Caco-2 (cell line): ENCODE data around the gene CBX7. TPM values are rescaled to one million over a fixed set of nuclear protein-coding genes. Genes with fewer than 3 reads are reported as not detected.

Experiments used
- BruUV-seq: library from RNA; stranded (reverse); fragments of 400-500 nt; replicated peaks from 2 replicates; lab custom pipeline; 2021; lab: Mats Ljungman, UMichigan
- CTCF ChIA-PET: fragments of 300-600 bp; sonication (Branson Sonifier 250); formaldehyde crosslinking; loops from one replicate; lab custom pipeline; 2022; ENCODE audit warnings: antibody characterized with exemption; lab: Charles Lee
- POLR2A ChIA-PET: fragments of 300-600 bp; sonication (Branson Sonifier 250); formaldehyde crosslinking; loops from one replicate; lab custom pipeline; 2022; ENCODE audit warnings: antibody characterized with exemption; lab: Charles Lee
- DNase-seq, 2 experiments: peaks; one replicate each; pipeline versions ENCODE4 v3.0.0 to v3.0.0-alpha.2; 2020 to 2022
- H3K27me3 ChIP-seq: replicated peaks from 2 replicates; pipeline ENCODE4 v1.6.0; 2011; ENCODE audit warnings: low read length; ENCODE audit not compliant: control insufficient read depth, insufficient read depth
- H3K36me3 ChIP-seq: 2 replicates; pipeline ENCODE4 v1.5.1; 2011; ENCODE audit warnings: low read length; ENCODE audit not compliant: control insufficient read depth, insufficient read depth
- H3K4me1 ChIP-seq: fragments of 250-450 bp; sonication (Bioruptor Pico); 2 replicates; pipeline ENCODE4 v1.5.1; 2020; ENCODE audit warnings: mild to moderate bottlenecking
- H3K4me3 ChIP-seq: 2 replicates; pipeline ENCODE4 v1.5.1; 2011; ENCODE audit warnings: low read depth, mild to moderate bottlenecking, control low read depth, low read length
- H3K9me3 ChIP-seq: fragments of 250-450 bp; sonication (Bioruptor Pico); 2 replicates; pipeline ENCODE4 v1.5.1; 2020; ENCODE audit warnings: mild to moderate bottlenecking, moderate library complexity
- H3K27ac Mint-ChIP-seq: one replicate; pipeline ENCODE4 v1.8.0; 2022; ENCODE audit warnings: mixed read lengths; ENCODE audit not compliant: unreplicated experiment
- H3K27me3 Mint-ChIP-seq: one replicate; pipeline ENCODE4 v1.8.0; 2022; ENCODE audit warnings: mixed read lengths; ENCODE audit not compliant: insufficient read depth, unreplicated experiment
- H3K36me3 Mint-ChIP-seq: one replicate; pipeline ENCODE4 v1.8.0; 2022; ENCODE audit warnings: mild to moderate bottlenecking, mixed read lengths; ENCODE audit not compliant: insufficient read depth, unreplicated experiment
- H3K4me1 Mint-ChIP-seq: one replicate; pipeline ENCODE4 v1.8.0; 2022; ENCODE audit warnings: low read depth, mixed read lengths; ENCODE audit not compliant: unreplicated experiment
- H3K4me3 Mint-ChIP-seq: one replicate; pipeline ENCODE4 v1.8.0; 2022; ENCODE audit warnings: mild to moderate bottlenecking, moderate library complexity, mixed read lengths; ENCODE audit not compliant: unreplicated experiment
- H3K9me3 Mint-ChIP-seq: one replicate; pipeline ENCODE4 v1.8.0; 2022; ENCODE audit warnings: mixed read lengths; ENCODE audit not compliant: unreplicated experiment
- CTCF ChIP-seq, 2 experiments: fragments of 200-600 bp in 1 of 2; IDR thresholded peaks; 1 replicate in 1 of 2; 2 replicates in 1 of 2; pipeline versions ENCODE4 v1.5.1 to v1.8.0; 2011 to 2022; ENCODE audit warnings: antibody characterized with exemption in 1 of 2, control low read depth in 1 of 2, inconsistent platforms in 1 of 2, low read depth in 1 of 2, low read length in 1 of 2, mild to moderate bottlenecking in 1 of 2, moderate library complexity in 1 of 2; ENCODE audit not compliant: insufficient read depth in 1 of 2, severe bottlenecking in 1 of 2, unreplicated experiment in 1 of 2
- intact Hi-C: fragments of 100-400 bp; cut with micrococcal nuclease; formaldehyde crosslinking; loops from one replicate; pipeline ENCODE4 v1.10.0; 2022; ENCODE audit not compliant: unreplicated experiment
- total RNA-seq: library from RNA; stranded (reverse); gene quantifications from 2 replicates; pipeline ENCODE4 v1.2.3, GENCODE V29; 2022

CBX7 gene
- total RNA-seq, 1 experiment from 2014 or later: 4.4 TPM

- POLR2A ChIA-PET: no interaction called here
- BruUV-seq: no TSS peak
- no peaks in the 10 kb centered on the region for H3K36me3 ChIP-seq
- H3K9me3 Mint-ChIP-seq: no peaks in the 10 kb centered on the region
- H3K9me3 ChIP-seq: no peaks in the 10 kb centered on the region
- H3K27ac Mint-ChIP-seq: no peak overlapping the region
- H3K27me3 ChIP-seq: no peaks in the 10 kb centered on the region
- H3K4me1 ChIP-seq: no peaks in the 10 kb centered on the region
- CTCF ChIA-PET: no interaction called here
- H3K27me3 Mint-ChIP-seq: no peaks in the 10 kb centered on the region
- intact Hi-C loops: no loop called here
- DNase-seq: no peak
- H3K4me3 ChIP-seq: no peak overlapping the region
- TF ChIP-seq CTCF (IDR thresholded peaks at IDR 0.05; ENCODE audit: insufficient read depth in 1 of 2, low read depth in 1 of 2, low read length in 1 of 2, severe bottlenecking in 1 of 2, unreplicated experiment in 1 of 2): no peak
- H3K4me1 Mint-ChIP-seq: peaks cover 7% of the 10 kb centered on the region
- no peak overlapping the region for H3K4me3 Mint-ChIP-seq
- no peaks in the 10 kb centered on the region for H3K36me3 Mint-ChIP-seq
Measured at GRCh38 chr22:39088685-39089032, 63.8 kb downstream of the CBX7 start.

- no peak overlapping the region for H3K4me3 ChIP-seq
- no peak overlapping the region for H3K4me3 Mint-ChIP-seq
- no peaks in the 10 kb centered on the region for H3K36me3 Mint-ChIP-seq
- no peaks in the 10 kb centered on the region for H3K27me3 ChIP-seq
- no peaks in the 10 kb centered on the region for H3K27me3 Mint-ChIP-seq
- BruUV-seq: no TSS peak
- peaks cover 7% of the 10 kb centered on the region for H3K4me1 Mint-ChIP-seq
- DNase-seq: no peak
- POLR2A ChIA-PET: interaction anchor here (0.6 to 0.7 kb wide), 2 partner anchors 68 to 167 kb away, joined by 3 read pairs; no protein-coding TSS in a partner anchor
- TF ChIP-seq CTCF (IDR thresholded peaks at IDR 0.05; ENCODE audit: insufficient read depth in 1 of 2, low read depth in 1 of 2, low read length in 1 of 2, severe bottlenecking in 1 of 2, unreplicated experiment in 1 of 2): no peak
- intact Hi-C loops: no loop called here
- no peaks in the 10 kb centered on the region for H3K9me3 Mint-ChIP-seq
- no peaks in the 10 kb centered on the region for H3K4me1 ChIP-seq
- CTCF ChIA-PET: no interaction called here
- no peak overlapping the region for H3K27ac Mint-ChIP-seq
- no peaks in the 10 kb centered on the region for H3K9me3 ChIP-seq
- no peaks in the 10 kb centered on the region for H3K36me3 ChIP-seq
Measured at GRCh38 chr22:39087881-39088684, 64.4 kb downstream of the CBX7 start.

- no TSS peak for BruUV-seq
- TF ChIP-seq CTCF (IDR thresholded peaks at IDR 0.05; ENCODE audit: insufficient read depth in 1 of 2, low read depth in 1 of 2, low read length in 1 of 2, severe bottlenecking in 1 of 2, unreplicated experiment in 1 of 2): no peak
- Mint-ChIP-seq H3K4me3 (no peak overlapping the region), H3K27me3 (no peaks in the 10 kb centered on the region), H3K36me3 (no peaks in the 10 kb centered on the region), H3K9me3 (no peaks in the 10 kb centered on the region), H3K4me1 (peaks cover 7% of the 10 kb centered on the region), H3K27ac (no peak overlapping the region)
- CTCF ChIA-PET: no interaction called here
- no peak overlapping the region for H3K4me3 ChIP-seq
- H3K27me3 ChIP-seq: no peaks in the 10 kb centered on the region
- intact Hi-C loops: no loop called here
- POLR2A ChIA-PET: interaction anchor here (0.7 kb wide), 1 partner anchor 166 kb away, joined by 3 read pairs; no protein-coding TSS in a partner anchor
- H3K9me3 ChIP-seq: no peaks in the 10 kb centered on the region
- no peaks in the 10 kb centered on the region for H3K4me1 ChIP-seq
- no peaks in the 10 kb centered on the region for H3K36me3 ChIP-seq
- no peak for DNase-seq
Measured at GRCh38 chr22:39087098-39087497, 65.4 kb downstream of the CBX7 start.
